Measurements from ENCODE around the gene CDH13.

Gene CDH13

GRCh38 chr16:82646504-82646903 is 19.7 kb downstream of the CDH13 start:
- Histone ChIP-seq H3K27me3 (ENCODE audit: insufficient read depth, low read depth, severe bottlenecking) (no peaks in the 10 kb centered on the region), H3K27ac (no peak overlapping the region), H3K36me3 (no peaks in the 10 kb centered on the region), H3K9me3 (ENCODE audit: severe bottlenecking) (no peaks in the 10 kb centered on the region), H3K4me3 (ENCODE audit: low read depth, low read length) (no peak overlapping the region)
- TF ChIP-seq CTCF (IDR thresholded peaks at IDR 0.05; ENCODE audit: low read depth, low read length) = no peak
- DNase-seq = no peak

GRCh38 chr16:82649766-82650165 is 23.0 kb downstream of the CDH13 start:
- no peak for TF ChIP-seq CTCF (IDR thresholded peaks at IDR 0.05; ENCODE audit: low read depth, low read length)
- Histone ChIP-seq H3K36me3 (no peaks in the 10 kb centered on the region), H3K27me3 (ENCODE audit: insufficient read depth, low read depth, severe bottlenecking) (no peaks in the 10 kb centered on the region), H3K9me3 (ENCODE audit: severe bottlenecking) (no peaks in the 10 kb centered on the region), H3K4me3 (ENCODE audit: low read depth, low read length) (no peak overlapping the region), H3K27ac (no peak overlapping the region)
- DNase-seq = no peak

GRCh38 chr16:82650804-82651203 is 24.0 kb downstream of the CDH13 start:
- Histone ChIP-seq H3K27ac (no peak overlapping the region), H3K36me3 (no peaks in the 10 kb centered on the region), H3K4me3 (ENCODE audit: low read depth, low read length) (no peak overlapping the region), H3K9me3 (ENCODE audit: severe bottlenecking) (no peaks in the 10 kb centered on the region), H3K27me3 (ENCODE audit: insufficient read depth, low read depth, severe bottlenecking) (no peaks in the 10 kb centered on the region)
- TF ChIP-seq CTCF (IDR thresholded peaks at IDR 0.05; ENCODE audit: low read depth, low read length) = no peak
- no peak for DNase-seq

GRCh38 chr16:82651921-82652601 is 25.3 kb downstream of the CDH13 start:
- no peak for TF ChIP-seq CTCF (IDR thresholded peaks at IDR 0.05; ENCODE audit: low read depth, low read length)
- H3K27me3 ChIP-seq (ENCODE audit: insufficient read depth, low read depth, severe bottlenecking) = no peaks in the 10 kb centered on the region
- no peaks in the 10 kb centered on the region for H3K9me3 ChIP-seq (ENCODE audit: severe bottlenecking)
- no peaks in the 10 kb centered on the region for H3K36me3 ChIP-seq
- no peak for DNase-seq
- no peak overlapping the region for H3K27ac ChIP-seq
- H3K4me3 ChIP-seq (ENCODE audit: low read depth, low read length) = no peak overlapping the region

GRCh38 chr16:82652826-82653225 is 26.1 kb downstream of the CDH13 start:
- H3K27me3 ChIP-seq (ENCODE audit: insufficient read depth, low read depth, severe bottlenecking) = no peaks in the 10 kb centered on the region
- no peaks in the 10 kb centered on the region for H3K9me3 ChIP-seq (ENCODE audit: severe bottlenecking)
- no peak overlapping the region for H3K4me3 ChIP-seq (ENCODE audit: low read depth, low read length)
- H3K27ac ChIP-seq = no peak overlapping the region
- no peak for DNase-seq
- TF ChIP-seq CTCF (IDR thresholded peaks at IDR 0.05; ENCODE audit: low read depth, low read length) = no peak
- H3K36me3 ChIP-seq = no peaks in the 10 kb centered on the region
